Endothelial cell (in vitro differentiated cells): ENCODE measurements around the gene CCNY. TPM values are rescaled to one million over a fixed set of nuclear protein-coding genes. Genes with fewer than 3 reads are reported as not detected.

Source experiments
- DNase-seq: peaks from one replicate; pipeline ENCODE4 v3.0.0; 2021; ENCODE audit warnings: low spot score
- H3K27ac Mint-ChIP-seq: one replicate; pipeline ENCODE4 v1.8.0; 2021; ENCODE audit warnings: mixed read lengths, inconsistent platforms; ENCODE audit not compliant: unreplicated experiment
- H3K27me3 Mint-ChIP-seq: one replicate; pipeline ENCODE4 v1.8.0; 2021; ENCODE audit warnings: mild to moderate bottlenecking, moderate library complexity, mixed read lengths, inconsistent platforms; ENCODE audit not compliant: unreplicated experiment
- H3K36me3 Mint-ChIP-seq: one replicate; pipeline ENCODE4 v1.8.0; 2021; ENCODE audit warnings: mild to moderate bottlenecking, low read depth, mixed read lengths, inconsistent platforms; ENCODE audit not compliant: unreplicated experiment
- H3K4me1 Mint-ChIP-seq: one replicate; pipeline ENCODE4 v1.8.0; 2021; ENCODE audit warnings: mild to moderate bottlenecking, mixed read lengths, inconsistent platforms; ENCODE audit not compliant: unreplicated experiment
- H3K4me3 Mint-ChIP-seq: one replicate; pipeline ENCODE4 v1.8.0; 2021; ENCODE audit warnings: mild to moderate bottlenecking, mixed read lengths, inconsistent platforms; ENCODE audit not compliant: unreplicated experiment
- H3K9me3 Mint-ChIP-seq: one replicate; pipeline ENCODE4 v1.8.0; 2021; ENCODE audit warnings: mixed read lengths, inconsistent platforms; ENCODE audit not compliant: unreplicated experiment
- CTCF ChIP-seq: fragments of 200-600 bp; sonication (generic); IDR thresholded peaks from one replicate; pipeline ENCODE4 v1.5.0; 2021; ENCODE audit warnings: antibody characterized with exemption; ENCODE audit not compliant: unreplicated experiment
- total RNA-seq: library from RNA; stranded (reverse); fragmentation: NEBNext Ultra II Directional; extraction: Animal tissue kit (Norgen Biotek cat#: 25700); gene quantifications from one replicate; pipeline ENCODE4 v1.2.1, GENCODE V29; 2021; ENCODE audit not compliant: unreplicated experiment

CCNY gene
- total RNA-seq, 1 donor from 2014 or later = 169 TPM

DNA sequence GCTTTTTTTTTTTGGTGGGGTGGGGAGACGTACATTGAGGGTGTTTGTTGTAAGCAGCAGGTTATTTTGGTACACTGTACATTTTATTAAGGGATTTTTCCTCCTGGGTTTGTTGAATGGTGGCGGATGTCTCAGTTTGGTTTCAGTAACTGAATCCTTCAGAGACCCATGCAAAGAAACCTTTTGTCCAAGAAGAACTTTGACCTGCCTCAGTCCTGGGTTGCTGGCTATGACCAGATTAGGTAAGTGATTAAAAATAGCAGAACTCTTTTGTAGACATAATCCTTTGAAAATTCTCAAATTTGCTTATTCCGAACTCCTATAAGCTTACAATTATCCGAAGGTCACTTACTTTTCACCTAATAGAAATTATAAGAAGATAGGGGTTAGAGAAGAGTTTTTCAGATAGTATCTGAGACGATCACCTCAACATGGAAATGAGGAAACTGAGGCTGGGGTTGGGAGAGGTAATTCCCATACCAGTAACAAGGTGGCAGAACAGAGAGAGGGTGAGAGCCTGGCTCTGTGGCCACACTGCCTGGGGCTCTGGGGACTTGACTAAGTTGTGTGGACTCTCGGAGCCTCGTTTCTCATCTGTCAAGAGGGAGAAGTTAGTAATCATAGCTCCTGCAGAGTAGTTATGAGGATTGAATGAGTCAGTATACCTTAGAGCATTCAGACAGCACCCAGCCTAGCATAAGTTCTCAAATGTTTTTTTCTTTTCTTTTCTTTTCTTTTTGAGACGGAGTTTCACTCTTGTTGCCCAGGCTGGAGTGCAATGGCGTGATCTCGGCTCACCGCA, 87.4 kb downstream of the CCNY start:
- TF ChIP-seq CTCF = no peak
- peak overlapping the region; percentile 28 for H3K27ac Mint-ChIP-seq
- peaks cover 70% of the 10 kb centered on the region for H3K4me1 Mint-ChIP-seq

GRCh38 chr10:35424680-35425285, 88.5 kb downstream of the CCNY start:
- Mint-ChIP-seq H3K27ac (peak overlapping the region; percentile 53), H3K36me3 (peaks cover 7% of the 10 kb centered on the region), H3K9me3 (no peaks in the 10 kb centered on the region), H3K4me1 (peaks cover 62% of the 10 kb centered on the region), H3K4me3 (no peak overlapping the region), H3K27me3 (peaks cover 17% of the 10 kb centered on the region)
- no peak for TF ChIP-seq CTCF
- DNase-seq = no peak

More for the DNA sequence above, 87.4 kb downstream of the CCNY start:
- peaks cover 22% of the 10 kb centered on the region for H3K27me3 Mint-ChIP-seq
- H3K9me3 Mint-ChIP-seq = no peaks in the 10 kb centered on the region
- DNase-seq = no peak
- no peak overlapping the region for H3K4me3 Mint-ChIP-seq
- H3K36me3 Mint-ChIP-seq = peaks cover 7% of the 10 kb centered on the region

DNA sequence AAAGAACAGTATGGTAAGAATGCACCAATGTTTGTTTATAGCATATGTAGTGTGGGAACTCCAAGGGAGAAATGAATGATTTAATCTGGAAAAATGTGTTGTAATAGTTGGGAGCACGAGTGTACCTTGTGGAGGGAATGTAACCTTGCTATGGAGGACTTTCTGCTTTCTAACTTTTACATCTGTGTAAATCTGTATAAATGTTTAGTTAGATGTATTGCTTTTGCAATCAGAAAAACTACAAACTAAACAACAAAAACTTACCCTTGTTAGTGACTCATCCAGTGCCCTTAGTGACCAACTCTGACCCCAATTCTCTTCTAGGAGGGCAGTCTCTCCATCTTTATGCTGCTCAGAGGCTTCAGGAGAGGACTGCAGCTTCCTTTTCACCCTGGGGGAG, 89.3 kb downstream of the CCNY start:
- no peak overlapping the region for H3K4me3 Mint-ChIP-seq
- no peak overlapping the region for H3K27ac Mint-ChIP-seq
- H3K9me3 Mint-ChIP-seq = no peaks in the 10 kb centered on the region
- TF ChIP-seq CTCF = no peak
- no peak for DNase-seq
- H3K36me3 Mint-ChIP-seq = peaks cover 7% of the 10 kb centered on the region
- peaks cover 14% of the 10 kb centered on the region for H3K27me3 Mint-ChIP-seq
- H3K4me1 Mint-ChIP-seq = peaks cover 54% of the 10 kb centered on the region

- Mint-ChIP-seq H3K9me3 (no peaks in the 10 kb centered on the region), H3K4me3 (no peak overlapping the region), H3K27ac (no peak overlapping the region), H3K4me1 (peaks cover 45% of the 10 kb centered on the region), H3K36me3 (peaks cover 7% of the 10 kb centered on the region), H3K27me3 (peaks cover 14% of the 10 kb centered on the region)
- no peak for DNase-seq
- TF ChIP-seq CTCF = no peak
Measured at GRCh38 chr10:35426657-35427056, 90.3 kb downstream of the CCNY start.

DNA sequence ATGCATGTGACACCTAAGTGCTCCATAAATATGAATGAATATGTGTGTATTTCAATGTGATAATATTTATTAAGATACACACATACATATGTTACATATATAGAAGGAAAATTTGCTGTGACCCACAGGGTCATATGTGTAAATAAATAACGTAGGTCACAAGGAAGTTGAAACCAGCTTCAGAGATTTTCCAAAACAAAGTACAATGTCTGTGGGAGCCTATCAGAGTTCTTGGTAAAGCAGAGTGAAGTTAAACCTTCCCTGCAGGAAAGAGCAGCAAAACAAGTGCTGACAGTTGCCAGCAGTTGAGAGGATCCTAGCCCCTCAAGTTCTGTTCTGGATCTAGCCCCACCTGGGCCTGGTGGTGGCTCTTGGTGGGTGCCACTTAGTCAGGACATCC, 91.2 kb downstream of the CCNY start:
- Mint-ChIP-seq H3K9me3 (no peaks in the 10 kb centered on the region), H3K27me3 (peaks cover 18% of the 10 kb centered on the region), H3K4me3 (no peak overlapping the region), H3K27ac (no peak overlapping the region), H3K4me1 (peaks cover 44% of the 10 kb centered on the region), H3K36me3 (peaks cover 7% of the 10 kb centered on the region)
- TF ChIP-seq CTCF = no peak
- no peak for DNase-seq
